ENCODE results near the gene TRIM33.
"Not testable (repeated sequence)": the region's sequence is repeated elsewhere in the genome, so short reads cannot be mapped to it uniquely, and the experiment has no call there.

The TRIM33 gene

GRCh38 chr1:114386129-114387009 is 124.6 kb downstream of the TRIM33 start:
- H3K27me3 ChIP-seq (ENCODE audit: insufficient read depth, low read length) = no peaks in the 10 kb centered on the region
- H3K4me1 ChIP-seq (ENCODE audit: control insufficient read depth, insufficient read depth, low read length, unreplicated experiment) = no peaks in the 10 kb centered on the region
- H3K79me2 ChIP-seq (ENCODE audit: control insufficient read depth, insufficient read depth, low read length, unreplicated experiment) = no peaks in the 10 kb centered on the region
- no peaks in the 10 kb centered on the region for H3K36me3 ChIP-seq (ENCODE audit: insufficient read depth, low read length)
- no peak overlapping the region for H3K27ac ChIP-seq (ENCODE audit: low read depth, low read length)
- H3K4me3 ChIP-seq (ENCODE audit: low read depth, low read length) = no peak overlapping the region
- H2AFZ ChIP-seq (ENCODE audit: low read length, unreplicated experiment) = no peak overlapping the region

- H3K27ac ChIP-seq (ENCODE audit: low read depth, low read length) = no peak overlapping the region
- H3K4me3 ChIP-seq (ENCODE audit: low read depth, low read length) = no peak overlapping the region
- H3K36me3 ChIP-seq (ENCODE audit: insufficient read depth, low read length) = no peaks in the 10 kb centered on the region
- H3K27me3 ChIP-seq (ENCODE audit: insufficient read depth, low read length) = no peaks in the 10 kb centered on the region
- no peak overlapping the region for H2AFZ ChIP-seq (ENCODE audit: low read length, unreplicated experiment)
- H3K4me1 ChIP-seq (ENCODE audit: control insufficient read depth, insufficient read depth, low read length, unreplicated experiment) = no peaks in the 10 kb centered on the region
- H3K79me2 ChIP-seq (ENCODE audit: control insufficient read depth, insufficient read depth, low read length, unreplicated experiment) = no peaks in the 10 kb centered on the region
Observed at GRCh38 chr1:114384922-114385321, 126.1 kb downstream of the TRIM33 start.

GRCh38 chr1:114379987-114380386 is 131.0 kb downstream of the TRIM33 start:
- Histone ChIP-seq H3K4me3 (ENCODE audit: low read depth, low read length) (no peak overlapping the region), H3K27me3 (ENCODE audit: insufficient read depth, low read length) (no peaks in the 10 kb centered on the region), H2AFZ (ENCODE audit: low read length, unreplicated experiment) (no peak overlapping the region), H3K27ac (ENCODE audit: low read depth, low read length) (no peak overlapping the region), H3K36me3 (ENCODE audit: insufficient read depth, low read length) (no peaks in the 10 kb centered on the region), H3K79me2 (ENCODE audit: control insufficient read depth, insufficient read depth, low read length, unreplicated experiment) (no peaks in the 10 kb centered on the region), H3K4me1 (ENCODE audit: control insufficient read depth, insufficient read depth, low read length, unreplicated experiment) (no peaks in the 10 kb centered on the region)

GRCh38 chr1:114379358-114379757 is 131.6 kb downstream of the TRIM33 start:
- Histone ChIP-seq H3K4me1 (ENCODE audit: control insufficient read depth, insufficient read depth, low read length, unreplicated experiment) (no peaks in the 10 kb centered on the region), H3K27ac (ENCODE audit: low read depth, low read length) (no peak overlapping the region), H3K4me3 (ENCODE audit: low read depth, low read length) (no peak overlapping the region), H3K27me3 (ENCODE audit: insufficient read depth, low read length) (no peaks in the 10 kb centered on the region), H2AFZ (ENCODE audit: low read length, unreplicated experiment) (no peak overlapping the region), H3K79me2 (ENCODE audit: control insufficient read depth, insufficient read depth, low read length, unreplicated experiment) (no peaks in the 10 kb centered on the region), H3K36me3 (ENCODE audit: insufficient read depth, low read length) (no peaks in the 10 kb centered on the region)

GRCh38 chr1:114377356-114377755 is 133.6 kb downstream of the TRIM33 start:
- Histone ChIP-seq H3K27ac (ENCODE audit: low read depth, low read length) (no peak overlapping the region), H3K4me1 (ENCODE audit: control insufficient read depth, insufficient read depth, low read length, unreplicated experiment) (no peaks in the 10 kb centered on the region), H3K79me2 (ENCODE audit: control insufficient read depth, insufficient read depth, low read length, unreplicated experiment) (no peaks in the 10 kb centered on the region), H3K27me3 (ENCODE audit: insufficient read depth, low read length) (no peaks in the 10 kb centered on the region), H2AFZ (ENCODE audit: low read length, unreplicated experiment) (no peak overlapping the region), H3K36me3 (ENCODE audit: insufficient read depth, low read length) (no peaks in the 10 kb centered on the region), H3K4me3 (ENCODE audit: low read depth, low read length) (no peak overlapping the region)

- no peaks in the 10 kb centered on the region for H3K79me2 ChIP-seq (ENCODE audit: control insufficient read depth, insufficient read depth, low read length, unreplicated experiment)
- H3K27ac ChIP-seq (ENCODE audit: low read depth, low read length) = no peak overlapping the region
- no peaks in the 10 kb centered on the region for H3K36me3 ChIP-seq (ENCODE audit: insufficient read depth, low read length)
- H3K4me1 ChIP-seq (ENCODE audit: control insufficient read depth, insufficient read depth, low read length, unreplicated experiment) = no peaks in the 10 kb centered on the region
- H3K27me3 ChIP-seq (ENCODE audit: insufficient read depth, low read length) = no peaks in the 10 kb centered on the region
- H3K4me3 ChIP-seq (ENCODE audit: low read depth, low read length) = no peak overlapping the region
- no peak overlapping the region for H2AFZ ChIP-seq (ENCODE audit: low read length, unreplicated experiment)
Observed at GRCh38 chr1:114369930-114370329, 141.1 kb downstream of the TRIM33 start.

GRCh38 chr1:114369266-114369919 is 141.6 kb downstream of the TRIM33 start:
- H3K27ac ChIP-seq (ENCODE audit: low read depth, low read length); H2AFZ ChIP-seq (ENCODE audit: low read length, unreplicated experiment); H3K27me3 ChIP-seq (ENCODE audit: insufficient read depth, low read length); H3K36me3 ChIP-seq (ENCODE audit: insufficient read depth, low read length); H3K4me1 ChIP-seq (ENCODE audit: control insufficient read depth, insufficient read depth, low read length, unreplicated experiment); H3K4me3 ChIP-seq (ENCODE audit: low read depth, low read length); H3K79me2 ChIP-seq (ENCODE audit: control insufficient read depth, insufficient read depth, low read length, unreplicated experiment): not testable (repeated sequence)

GRCh38 chr1:114368560-114369255 is 142.3 kb downstream of the TRIM33 start:
- no peak overlapping the region for H2AFZ ChIP-seq (ENCODE audit: low read length, unreplicated experiment)
- no peak overlapping the region for H3K4me3 ChIP-seq (ENCODE audit: low read depth, low read length)
- H3K4me1 ChIP-seq (ENCODE audit: control insufficient read depth, insufficient read depth, low read length, unreplicated experiment) = no peaks in the 10 kb centered on the region
- no peaks in the 10 kb centered on the region for H3K27me3 ChIP-seq (ENCODE audit: insufficient read depth, low read length)
- no peaks in the 10 kb centered on the region for H3K79me2 ChIP-seq (ENCODE audit: control insufficient read depth, insufficient read depth, low read length, unreplicated experiment)
- no peaks in the 10 kb centered on the region for H3K36me3 ChIP-seq (ENCODE audit: insufficient read depth, low read length)
- H3K27ac ChIP-seq (ENCODE audit: low read depth, low read length) = no peak overlapping the region

- no peaks in the 10 kb centered on the region for H3K4me1 ChIP-seq (ENCODE audit: control insufficient read depth, insufficient read depth, low read length, unreplicated experiment)
- H3K27me3 ChIP-seq (ENCODE audit: insufficient read depth, low read length) = no peaks in the 10 kb centered on the region
- no peaks in the 10 kb centered on the region for H3K79me2 ChIP-seq (ENCODE audit: control insufficient read depth, insufficient read depth, low read length, unreplicated experiment)
- no peak overlapping the region for H3K4me3 ChIP-seq (ENCODE audit: low read depth, low read length)
- H2AFZ ChIP-seq (ENCODE audit: low read length, unreplicated experiment) = no peak overlapping the region
- no peaks in the 10 kb centered on the region for H3K36me3 ChIP-seq (ENCODE audit: insufficient read depth, low read length)
- H3K27ac ChIP-seq (ENCODE audit: low read depth, low read length) = no peak overlapping the region
Observed at GRCh38 chr1:114367810-114368209, 143.2 kb downstream of the TRIM33 start.

GRCh38 chr1:114363230-114363629 is 147.8 kb downstream of the TRIM33 start:
- H3K27ac ChIP-seq (ENCODE audit: low read depth, low read length); H3K27me3 ChIP-seq (ENCODE audit: insufficient read depth, low read length); H2AFZ ChIP-seq (ENCODE audit: low read length, unreplicated experiment); H3K4me1 ChIP-seq (ENCODE audit: control insufficient read depth, insufficient read depth, low read length, unreplicated experiment); H3K36me3 ChIP-seq (ENCODE audit: insufficient read depth, low read length); H3K79me2 ChIP-seq (ENCODE audit: control insufficient read depth, insufficient read depth, low read length, unreplicated experiment); H3K4me3 ChIP-seq (ENCODE audit: low read depth, low read length): not testable (repeated sequence)

Data from ACC112 (cell line).